RWPE1 (cell line): ENCODE data around the gene GPR50.
A peak's percentile ranks its signal among the peaks of the same experiment; 100 is the strongest.

Experiments used
- CTCF ChIA-PET: fragments of 350-600 bp; sonication (Branson Sonifier 250); formaldehyde crosslinking; extraction: SDS; loops from one replicate; lab custom pipeline; 2021; lab: Yijun Ruan, JAX
- POLR2A ChIA-PET: fragments of 400-600 bp; formaldehyde crosslinking; extraction: SDS; loops from one replicate; lab custom pipeline; 2020; ENCODE audit warnings: antibody characterized with exemption; ENCODE audit not compliant: low non-redundant PET; lab: Yijun Ruan, JAX
- DNase-seq: peaks from one replicate; pipeline ENCODE4 v3.0.0; 2012; ENCODE audit warnings: low spot score
- H3K27ac ChIP-seq: fragments of 450-650 bp; 2 replicates; pipeline ENCODE4 v1.5.1; 2017
- TF ChIP-seq, protein P1 (sequence below): fragments of 450-650 bp; conservative IDR thresholded peaks from 2 replicates; pipeline ENCODE4 v1.5.1; 2017; ENCODE audit warnings: low read depth, mild to moderate bottlenecking

GPR50 gene

DNA sequence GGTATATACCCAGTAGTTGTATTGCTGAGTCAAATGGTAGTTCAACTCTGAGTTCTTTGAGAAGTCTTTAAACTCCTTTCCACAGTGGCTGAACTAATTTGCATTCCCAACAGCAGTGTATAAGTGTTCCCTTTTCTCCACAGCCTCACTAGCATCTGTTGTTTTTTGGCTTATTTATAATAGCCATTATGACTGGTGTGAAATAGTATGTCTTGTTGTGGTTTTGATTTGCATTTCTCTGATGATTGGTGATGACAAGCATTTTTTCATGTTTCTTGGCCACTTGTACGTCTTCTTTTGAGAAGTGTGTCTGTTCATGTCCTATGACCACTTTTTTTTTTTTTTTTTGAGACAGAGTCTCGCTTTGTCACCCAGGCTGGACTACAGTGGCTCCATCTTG lies 30.5 kb downstream of the GPR50 start:
- ChIA-PET POLR2A (no interaction called here), CTCF (no interaction called here)
- TF ChIP-seq, protein P1, sequence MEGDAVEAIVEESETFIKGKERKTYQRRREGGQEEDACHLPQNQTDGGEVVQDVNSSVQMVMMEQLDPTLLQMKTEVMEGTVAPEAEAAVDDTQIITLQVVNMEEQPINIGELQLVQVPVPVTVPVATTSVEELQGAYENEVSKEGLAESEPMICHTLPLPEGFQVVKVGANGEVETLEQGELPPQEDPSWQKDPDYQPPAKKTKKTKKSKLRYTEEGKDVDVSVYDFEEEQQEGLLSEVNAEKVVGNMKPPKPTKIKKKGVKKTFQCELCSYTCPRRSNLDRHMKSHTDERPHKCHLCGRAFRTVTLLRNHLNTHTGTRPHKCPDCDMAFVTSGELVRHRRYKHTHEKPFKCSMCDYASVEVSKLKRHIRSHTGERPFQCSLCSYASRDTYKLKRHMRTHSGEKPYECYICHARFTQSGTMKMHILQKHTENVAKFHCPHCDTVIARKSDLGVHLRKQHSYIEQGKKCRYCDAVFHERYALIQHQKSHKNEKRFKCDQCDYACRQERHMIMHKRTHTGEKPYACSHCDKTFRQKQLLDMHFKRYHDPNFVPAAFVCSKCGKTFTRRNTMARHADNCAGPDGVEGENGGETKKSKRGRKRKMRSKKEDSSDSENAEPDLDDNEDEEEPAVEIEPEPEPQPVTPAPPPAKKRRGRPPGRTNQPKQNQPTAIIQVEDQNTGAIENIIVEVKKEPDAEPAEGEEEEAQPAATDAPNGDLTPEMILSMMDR = no peak
- H3K27ac ChIP-seq = no peak overlapping the region
- DNase-seq = no peak

DNA sequence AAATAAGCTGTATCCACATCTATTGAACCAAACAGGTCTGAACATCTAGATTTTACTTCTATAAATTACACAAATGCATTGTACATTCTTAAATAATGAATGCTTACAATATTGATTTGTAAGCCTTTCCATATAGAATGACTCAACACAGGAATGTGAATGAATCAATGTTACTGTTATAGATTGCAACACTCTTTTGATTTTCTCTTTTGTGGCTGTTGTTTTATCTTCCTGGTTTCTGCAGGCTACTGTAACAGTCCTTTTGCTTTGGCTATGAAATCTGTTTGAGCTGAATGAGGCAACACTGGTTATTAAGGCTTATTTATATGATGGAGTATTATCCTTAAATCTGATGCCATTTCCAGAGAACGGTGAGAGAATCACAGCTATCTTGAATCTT lies 49.5 kb downstream of the GPR50 start:
- CTCF ChIA-PET = no interaction called here

DNA sequence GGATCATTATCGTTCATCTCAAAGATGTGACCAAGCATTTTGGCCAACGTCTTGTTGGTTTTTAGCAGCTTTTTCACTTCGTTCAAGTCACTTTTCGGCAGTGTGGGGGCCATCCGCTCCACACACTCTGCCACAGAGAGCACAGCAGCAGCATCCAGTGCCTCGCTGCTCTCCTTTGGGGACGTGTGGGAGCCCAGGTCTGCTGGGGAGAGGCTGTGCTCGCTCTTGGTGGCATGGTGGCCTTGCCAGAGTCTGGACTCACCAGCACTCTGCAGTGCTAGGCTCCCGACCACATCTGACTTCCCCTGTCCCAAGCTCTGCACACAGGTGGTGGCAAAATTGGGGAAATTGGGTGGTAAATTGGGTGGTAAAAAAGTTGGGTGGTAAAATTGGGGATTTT lies 50.6 kb downstream of the GPR50 start:
- ChIA-PET POLR2A (no interaction called here), CTCF (no interaction called here)
- H3K27ac ChIP-seq = no peak overlapping the region
- TF ChIP-seq, protein P1 = no peak
- no peak for DNase-seq

More for the DNA sequence above, 49.5 kb downstream of the GPR50 start:
- no peak overlapping the region for H3K27ac ChIP-seq
- peak; percentile 3 for DNase-seq
- TF ChIP-seq, protein P1 = no peak
- POLR2A ChIA-PET = no interaction called here

DNA sequence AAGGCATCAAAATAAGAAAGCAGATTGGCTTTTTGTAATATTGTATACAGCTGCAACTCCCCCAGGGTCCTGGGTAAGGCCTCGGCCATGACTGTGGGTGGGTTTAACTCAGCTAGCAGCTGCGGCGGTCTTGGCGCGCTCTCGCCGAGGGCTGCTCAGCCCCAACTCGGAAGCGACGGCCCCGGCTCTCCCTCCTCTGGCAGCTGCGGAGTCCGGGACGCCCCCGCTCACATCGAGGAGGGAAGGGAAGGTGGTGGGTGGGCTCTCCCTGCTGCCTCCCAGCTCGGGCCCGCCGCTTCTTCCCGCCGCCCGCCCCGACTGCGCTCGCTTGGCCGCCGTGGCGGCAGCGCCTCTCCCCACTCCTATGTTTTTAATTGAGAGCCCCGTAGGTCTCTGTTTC lies 51.2 kb downstream of the GPR50 start:
- ChIA-PET POLR2A (no interaction called here), CTCF (no interaction called here)
- TF ChIP-seq, protein P1 = no peak

DNA sequence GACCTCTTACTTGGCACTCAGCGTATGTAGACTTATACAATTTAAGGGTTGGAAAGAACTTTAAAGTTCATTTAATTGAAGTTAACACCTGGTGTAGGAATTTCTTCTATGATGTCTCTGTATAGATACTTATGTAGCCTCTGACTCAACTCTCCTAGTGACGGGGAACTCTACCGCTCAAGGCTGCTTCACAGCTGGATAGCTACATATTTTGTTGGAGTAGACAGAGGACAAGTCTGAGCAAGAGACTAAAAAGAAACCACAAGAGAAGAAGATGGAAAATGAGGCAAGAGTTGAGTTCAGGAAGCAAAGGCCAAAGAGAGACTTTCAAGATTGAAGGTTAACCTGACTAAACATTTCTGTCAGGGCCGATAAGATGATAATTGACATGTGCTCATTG lies 52.6 kb downstream of the GPR50 start:
- POLR2A ChIA-PET = no interaction called here
- TF ChIP-seq, protein P1 = no peak
- DNase-seq = peak; percentile 13
- CTCF ChIA-PET = no interaction called here
- H3K27ac ChIP-seq = no peak overlapping the region

More for the DNA sequence above, 51.2 kb downstream of the GPR50 start:
- no peak for DNase-seq
- no peak overlapping the region for H3K27ac ChIP-seq
